ENCODE data around the gene GP2.

GP2 gene

DNA sequence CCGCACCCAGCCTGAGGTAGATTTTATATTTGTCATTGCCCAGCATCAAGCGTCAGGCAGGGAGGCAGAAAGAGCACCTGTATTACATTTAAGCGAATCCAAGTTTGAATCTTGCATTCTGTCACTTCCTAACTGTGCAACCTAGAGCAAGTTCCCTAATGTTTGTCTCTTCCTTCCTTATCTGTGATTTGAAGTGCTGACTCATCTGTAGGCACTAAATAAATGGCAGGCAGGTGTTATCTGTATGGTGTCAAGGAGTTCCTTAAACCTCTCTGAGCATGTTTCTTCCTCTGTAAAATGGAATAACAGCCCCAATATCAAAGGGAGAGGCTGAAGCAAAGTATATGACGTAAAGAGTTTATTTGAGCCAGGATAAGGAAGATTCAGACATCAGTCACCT is 24.3 kb downstream of the GP2 start:
- DNase-seq = no peak

DNA sequence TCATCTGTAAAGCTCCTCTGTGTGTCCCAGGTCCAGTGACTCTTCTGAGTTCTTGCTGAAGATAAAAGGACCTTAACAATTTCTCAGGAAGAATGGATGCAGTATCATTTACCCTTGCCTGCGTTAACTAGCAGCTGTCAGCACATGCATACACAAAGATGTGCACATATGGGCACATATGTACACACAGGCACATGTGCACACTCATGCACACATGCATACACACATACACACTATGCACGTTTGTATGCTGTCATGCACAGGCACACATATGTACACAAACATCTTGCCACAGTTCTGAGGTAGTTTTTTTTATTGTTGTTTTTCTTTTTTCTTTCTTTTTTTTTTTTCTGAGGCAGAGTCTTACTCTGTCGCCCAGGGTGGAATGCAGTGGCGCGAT is 24.9 kb downstream of the GP2 start:
- no peak for DNase-seq

DNA sequence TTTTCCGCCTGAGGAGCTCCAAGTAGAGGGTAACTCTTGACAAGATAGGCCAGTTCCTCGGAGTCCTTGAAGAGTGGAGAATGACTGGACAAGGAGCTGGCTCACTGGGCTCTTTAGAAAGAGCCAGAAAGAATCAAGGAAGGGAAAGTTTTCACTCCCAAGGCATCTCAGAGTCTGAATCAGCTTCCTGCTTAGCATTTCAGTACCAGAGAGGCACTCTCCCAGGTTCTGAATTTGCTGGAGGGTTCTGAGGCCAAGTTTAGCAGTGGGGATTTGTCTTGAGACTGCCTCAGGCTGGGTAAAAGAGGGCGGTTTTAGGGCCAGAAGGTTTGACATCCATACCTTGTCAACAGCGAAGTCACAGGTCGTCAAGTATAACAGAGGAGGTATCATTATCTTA is 25.5 kb downstream of the GP2 start:
- no peak for DNase-seq

DNA sequence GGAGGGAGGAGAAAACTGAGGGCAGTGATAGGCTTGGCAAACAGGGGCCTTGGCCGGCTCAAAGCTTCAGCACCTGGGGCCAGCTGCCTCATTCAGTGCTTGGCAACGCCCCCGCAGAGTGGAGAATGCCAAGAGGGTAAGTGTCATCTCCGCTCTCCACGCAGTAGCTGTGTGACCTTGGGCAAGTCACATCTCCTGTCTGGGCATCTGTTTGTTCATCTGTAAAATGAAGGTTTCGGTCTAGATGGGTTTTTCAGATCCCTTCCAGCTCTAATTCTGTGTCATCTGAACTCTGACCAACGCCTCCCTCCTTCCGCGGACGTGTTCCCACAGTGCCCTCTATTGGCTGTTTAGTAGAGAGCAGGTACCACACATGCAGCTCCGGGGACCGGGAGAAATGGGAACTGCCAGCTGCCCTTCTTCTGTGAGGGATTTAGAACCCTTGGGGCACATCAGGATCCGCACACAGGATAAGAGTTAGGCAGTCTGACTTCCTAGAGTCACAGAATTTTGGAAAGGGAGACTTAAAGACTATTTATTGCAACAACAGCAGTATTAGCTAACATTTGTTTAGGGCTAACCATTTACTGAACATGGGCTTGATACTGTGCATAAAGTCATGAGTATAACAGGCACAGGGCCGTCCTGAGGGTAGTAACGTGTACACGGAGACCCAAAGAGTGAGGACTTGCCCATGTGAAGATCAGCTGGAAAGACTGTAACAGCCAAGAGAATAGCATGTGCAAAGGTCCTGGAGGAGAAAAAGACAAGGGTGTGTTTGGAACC is 26.8 kb downstream of the GP2 start:
- peak; percentile 71 to 83 (median 74) for DNase-seq

DNA sequence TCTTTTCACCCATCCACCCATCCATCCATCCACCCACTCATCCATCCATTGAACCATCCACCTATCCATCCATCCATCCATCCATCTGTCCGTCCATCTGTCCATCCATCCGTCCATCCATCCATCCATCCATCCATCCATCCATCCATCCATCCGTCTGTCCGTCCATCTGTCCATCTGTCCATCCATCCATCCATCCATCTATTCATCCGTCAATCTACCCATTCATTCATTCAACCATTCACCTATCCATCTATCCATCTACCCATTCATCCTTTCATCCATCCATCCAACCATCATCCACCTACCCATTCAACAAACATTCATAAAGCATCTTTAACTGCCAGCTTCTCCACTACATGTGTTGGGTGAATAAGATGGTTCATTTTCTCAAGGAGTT is 28.9 kb downstream of the GP2 start:
- no peak for DNase-seq

DNA sequence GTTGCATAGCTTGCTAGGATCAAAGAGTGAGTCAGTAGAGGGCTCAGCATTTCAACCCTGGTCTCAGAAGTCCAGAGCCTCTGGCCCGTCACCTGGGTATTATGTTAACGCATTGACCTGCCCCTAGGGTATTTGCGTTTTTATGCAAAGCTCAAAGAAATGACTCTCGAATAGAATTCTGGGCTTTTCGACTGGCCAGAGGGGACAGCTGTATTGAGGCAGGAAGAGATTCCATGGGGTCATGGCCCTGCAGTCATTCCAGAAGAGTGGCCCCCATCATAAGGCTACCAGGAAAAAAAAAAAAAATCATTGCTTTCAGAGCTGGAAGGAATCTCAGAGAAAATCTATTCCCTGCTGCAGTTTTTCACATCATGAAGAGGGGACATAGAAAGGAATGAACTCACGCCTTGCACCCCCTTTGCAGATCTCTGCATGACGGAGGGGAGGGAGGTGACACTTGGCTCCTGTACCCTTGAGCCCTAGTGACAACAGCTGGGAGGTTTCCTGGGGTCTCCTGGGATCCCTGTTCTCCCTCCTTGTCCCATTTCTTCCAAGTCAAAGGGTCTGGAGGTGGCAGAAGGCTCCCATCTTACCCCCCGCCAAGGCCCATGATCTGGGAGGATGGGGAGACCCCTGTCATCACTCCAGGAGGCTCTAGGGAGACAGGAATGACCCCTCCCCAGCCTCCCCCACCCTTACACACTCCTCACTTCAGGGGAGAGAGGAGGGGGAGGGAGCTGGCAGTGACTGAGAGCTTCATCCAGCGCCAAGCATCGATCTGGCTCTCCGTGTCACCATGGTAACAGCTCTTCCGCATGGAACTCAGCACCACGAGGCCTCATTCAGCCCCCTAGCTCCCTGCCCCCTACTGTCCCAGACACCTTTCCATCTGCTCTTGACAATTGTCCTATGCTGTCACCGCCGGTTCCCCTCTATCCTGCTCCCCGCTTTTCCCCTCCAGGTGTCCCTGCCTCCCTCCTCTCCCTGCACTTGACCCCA is 35.8 kb downstream of the GP2 start:
- no peak for DNase-seq

DNA sequence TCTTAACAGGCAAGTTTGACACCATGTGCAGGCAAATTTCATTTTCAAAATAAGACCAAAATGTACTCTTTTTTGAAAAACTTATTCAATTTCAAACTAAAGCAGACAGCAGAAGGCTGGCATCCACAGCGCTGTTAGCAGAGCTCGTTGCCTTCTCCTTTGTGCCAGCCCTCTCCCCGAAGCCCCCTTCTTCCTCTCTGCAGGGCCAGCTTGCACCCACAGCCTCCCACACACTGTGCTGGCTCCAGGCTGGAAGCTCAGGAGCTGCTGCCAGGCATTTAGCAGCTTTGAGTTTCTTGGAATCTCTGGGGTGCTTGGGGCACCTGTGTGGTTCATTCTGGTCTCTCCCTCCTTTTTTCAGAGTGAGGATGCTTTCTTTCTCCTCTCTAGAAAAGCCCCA is 37.7 kb downstream of the GP2 start:
- no peak for DNase-seq

DNA sequence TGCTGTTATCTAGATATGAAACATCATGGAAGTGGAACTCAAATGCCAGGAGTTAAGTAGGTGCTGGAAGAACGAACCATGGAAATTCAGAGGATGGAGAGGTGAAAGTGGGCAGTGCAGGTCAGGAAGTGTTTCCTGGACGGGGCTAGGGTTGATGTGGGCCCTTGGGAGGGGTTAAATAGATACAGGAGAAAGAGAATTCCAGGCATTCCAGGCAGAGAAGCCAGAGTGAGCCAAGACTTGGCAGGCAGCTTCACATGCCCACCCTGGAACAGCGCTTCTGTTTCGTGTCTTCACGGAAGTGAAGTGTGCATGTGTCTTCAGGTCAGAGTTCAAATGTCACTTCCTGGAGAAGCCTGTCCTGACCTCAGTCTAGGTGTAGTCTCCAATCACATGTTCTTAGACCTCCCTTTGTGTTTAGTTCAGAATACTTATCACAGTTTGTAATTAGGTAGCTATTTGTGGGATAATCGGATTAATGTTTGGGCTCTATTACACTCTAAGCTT is 41.3 kb downstream of the GP2 start:
- DNase-seq = no peak

DNA sequence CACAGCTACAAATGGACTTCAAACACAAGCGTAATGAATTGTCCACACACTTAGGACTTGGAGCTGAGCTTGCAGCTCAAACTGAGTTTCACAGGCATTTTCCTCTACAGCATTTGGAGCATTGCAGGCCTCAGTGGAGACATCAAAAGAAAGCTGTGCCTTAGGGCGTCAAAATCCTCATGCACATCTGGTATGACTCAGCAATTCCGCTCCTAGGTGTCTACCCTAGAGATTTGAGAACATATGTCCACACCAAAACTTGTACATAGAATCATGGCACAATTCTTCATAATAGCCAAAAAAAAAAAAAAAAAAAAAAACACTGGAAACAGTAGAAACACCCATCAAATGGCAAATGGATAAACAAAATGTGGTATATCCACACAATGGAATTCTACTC is 47.1 kb downstream of the GP2 start:
- no peak for DNase-seq

DNA sequence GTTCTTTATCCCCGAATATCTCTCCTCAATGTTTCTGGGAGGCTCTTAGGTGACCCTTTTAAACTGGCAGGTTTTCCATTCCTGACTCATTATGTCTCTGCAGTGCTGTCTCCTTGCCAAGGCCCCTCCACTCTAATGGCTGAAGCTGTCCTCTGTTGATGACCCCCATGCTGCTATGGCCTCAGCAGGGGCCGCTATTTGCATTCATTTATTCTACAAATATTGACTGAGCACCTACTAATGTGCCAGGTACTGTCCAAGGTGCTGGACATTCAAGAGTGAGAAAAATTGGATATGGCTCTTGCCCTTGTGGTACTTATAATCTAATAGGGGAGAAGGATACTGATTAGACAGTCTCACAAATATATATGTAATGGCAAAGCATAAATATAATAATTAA is 55.4 kb downstream of the GP2 start:
- no peak for DNase-seq

DNA sequence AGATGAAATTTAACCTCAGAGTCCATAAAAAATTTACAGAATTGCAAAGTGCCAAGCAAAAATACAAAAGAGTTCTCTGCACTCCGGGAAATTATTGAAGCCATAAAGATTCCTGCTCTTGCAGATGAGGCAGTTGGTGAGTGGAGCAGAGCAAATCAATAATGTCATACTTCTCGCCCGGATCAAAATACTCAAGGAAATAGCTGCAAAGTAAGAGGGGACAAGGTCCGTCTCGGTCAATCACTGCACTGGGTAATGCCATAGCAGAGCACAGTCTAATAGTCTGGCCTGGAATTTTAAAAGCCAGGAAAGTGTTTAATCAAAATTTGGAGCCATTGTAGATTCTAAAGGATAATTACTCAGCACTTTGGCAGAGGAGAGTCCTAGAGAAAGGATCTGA is 58.9 kb downstream of the GP2 start:
- DNase-seq = no peak

DNA sequence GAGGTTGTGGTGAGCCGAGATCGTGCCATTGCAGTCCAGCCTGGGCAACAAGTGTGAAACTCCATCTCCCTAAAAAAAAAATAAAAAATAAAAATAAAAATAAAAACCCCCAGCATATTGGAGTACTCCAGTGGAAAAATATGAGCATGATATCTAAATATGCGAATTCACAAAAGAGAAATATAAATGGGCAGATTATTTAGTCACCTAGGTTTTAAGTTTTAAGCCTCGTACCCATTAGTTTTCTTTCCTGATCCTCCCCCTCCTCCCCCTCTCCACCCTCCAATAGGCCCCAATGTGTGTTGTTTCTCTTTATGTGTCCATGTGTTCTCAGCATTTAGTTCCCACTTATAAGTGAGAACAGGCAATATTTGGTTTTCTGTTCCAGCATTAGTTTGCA is 62.3 kb downstream of the GP2 start:
- no peak for DNase-seq

DNA sequence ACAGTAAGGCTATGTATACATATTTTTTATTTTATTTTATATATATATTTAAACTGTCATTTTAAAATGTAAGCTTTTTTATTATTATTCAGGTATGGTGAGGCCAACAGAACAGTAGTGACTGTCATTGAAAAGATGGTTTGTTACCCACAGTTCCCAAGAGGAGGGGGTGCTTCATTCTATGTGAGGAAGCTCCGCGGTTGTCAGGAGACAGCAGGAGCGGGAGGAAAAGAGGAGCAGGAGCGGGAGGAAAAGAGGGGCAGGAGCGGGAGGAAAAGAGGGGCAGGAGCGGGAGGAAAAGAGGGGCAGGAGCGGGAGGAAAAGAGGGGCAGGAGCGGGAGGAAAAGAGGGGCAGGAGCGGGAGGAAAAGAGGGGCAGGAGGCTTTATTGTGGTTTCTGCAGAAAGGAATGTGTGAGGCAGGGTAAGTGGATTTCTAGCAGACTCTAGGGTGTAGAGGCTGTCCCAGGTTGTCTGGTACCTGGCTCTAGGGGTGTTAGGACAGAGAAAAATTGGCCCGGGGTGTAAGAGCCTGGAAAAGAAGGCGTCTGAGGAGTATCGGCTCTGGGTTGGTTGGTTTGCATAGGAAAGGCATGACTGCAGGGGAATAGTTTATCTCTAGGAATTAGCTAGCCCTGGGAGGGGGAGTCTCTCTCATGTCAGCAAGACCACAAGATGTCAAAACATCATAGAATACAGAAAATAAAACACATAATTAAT is 64.0 kb downstream of the GP2 start:
- DNase-seq = no peak

DNA sequence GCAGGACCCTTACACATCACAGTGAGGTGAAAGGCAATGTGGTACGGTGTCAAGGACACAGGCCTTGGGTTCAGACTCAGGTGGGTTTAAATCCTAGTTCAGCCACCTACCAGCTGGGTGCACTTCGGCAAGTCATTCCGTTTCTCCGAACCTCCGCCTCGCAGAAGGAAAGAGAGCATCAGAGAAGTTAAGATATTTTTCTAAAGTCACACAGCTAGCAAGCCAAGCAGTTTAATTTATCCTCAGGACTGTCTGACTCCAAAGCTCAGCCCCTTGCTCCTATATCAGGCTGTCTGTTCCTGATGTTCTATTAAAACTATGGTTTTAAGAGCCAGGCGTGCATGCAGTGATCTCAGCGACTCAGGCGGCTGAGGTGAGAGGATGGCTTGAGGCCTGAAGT is 65.1 kb downstream of the GP2 start:
- DNase-seq = no peak

DNA sequence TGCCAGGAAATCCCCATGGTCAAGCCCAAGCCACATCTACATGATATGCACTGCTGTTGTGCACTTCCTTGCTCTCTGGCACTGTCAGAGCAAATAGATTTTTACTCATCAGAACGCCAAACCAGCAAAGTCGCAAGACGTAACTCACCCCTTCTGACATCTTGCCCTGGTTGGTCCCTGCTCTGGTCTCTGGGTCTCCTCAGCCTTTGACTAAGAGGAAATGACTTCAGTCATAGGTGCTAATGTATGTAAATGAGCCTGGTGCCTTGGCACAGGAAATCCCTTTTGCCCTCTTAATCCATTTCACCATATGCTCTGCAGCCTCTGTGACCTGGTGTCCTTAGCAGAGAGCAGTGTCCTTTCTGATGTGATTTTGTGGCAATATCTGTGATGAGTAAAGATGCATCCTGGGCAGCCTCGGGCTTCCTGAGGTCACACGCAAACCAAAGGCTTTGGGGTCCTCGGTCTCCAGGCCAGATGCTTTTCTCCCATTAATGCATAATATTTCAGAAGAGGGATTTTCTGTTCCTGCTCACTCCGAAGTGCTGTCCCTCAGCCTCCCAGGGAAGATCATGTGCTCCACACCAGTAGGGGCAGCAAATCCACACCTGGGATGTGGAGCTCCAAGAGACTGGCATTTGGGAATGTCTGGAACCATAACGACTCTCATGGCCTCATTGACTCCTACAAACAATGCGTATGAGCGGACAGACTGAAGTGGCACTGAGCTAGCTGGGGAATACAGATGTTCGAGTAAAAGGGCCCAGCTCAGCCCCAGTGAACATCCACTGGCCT is 66.9 kb downstream of the GP2 start:
- no peak for DNase-seq

Measured in suppressor macrophage treated with lipopolysaccharide for 1 hour (primary cell).